ENCODE measurements around the gene LIX1L. TPM values are rescaled to one million over a fixed set of nuclear protein-coding genes. Genes with fewer than 3 reads are reported as not detected.

Gene LIX1L
- total and polyA plus RNA-seq, 2 donors (not counting 3 experiments of a cell fraction or from before 2014, with no cell fraction given) = 54.9 to 56.4 TPM

DNA sequence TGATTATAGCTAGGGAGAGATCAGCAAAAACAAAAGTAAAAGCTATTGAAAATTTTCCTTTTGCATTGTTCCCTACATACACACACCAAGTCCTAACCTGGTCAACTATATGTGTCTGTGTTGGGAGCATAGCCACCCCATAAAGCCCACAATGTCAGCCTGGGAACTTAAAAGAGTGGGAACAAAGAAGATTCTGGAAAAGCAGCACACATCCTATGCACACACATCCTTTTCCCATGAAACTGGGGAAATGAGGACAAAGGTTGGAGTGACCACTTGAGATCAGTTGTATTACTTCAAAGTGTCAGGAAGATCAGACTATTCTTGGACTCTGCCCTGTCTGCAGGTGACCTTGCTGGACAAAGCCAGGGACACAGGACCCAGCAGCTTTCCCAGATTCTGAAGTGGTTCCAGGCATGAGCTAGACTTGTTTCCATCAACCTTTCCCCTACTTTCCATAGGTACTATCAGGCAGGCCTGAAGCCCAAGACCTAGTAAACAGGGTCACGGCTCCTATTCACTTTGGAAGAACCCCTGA is 22.7 kb upstream of the LIX1L start:
- H3K4me3 ChIP-seq (replicated peaks in 1 of 3; ENCODE audit: insufficient read depth in 1 of 3, low read depth in 1 of 3, low read length in 3 of 3) = no peak overlapping the region
- H4K20me1 ChIP-seq (replicated peaks; ENCODE audit: control insufficient read depth, extremely low read depth, insufficient read depth, low read length) = no peaks in the 10 kb centered on the region
- H3K4me2 ChIP-seq (ENCODE audit: insufficient read depth, low read length) = no peak overlapping the region
- peaks cover 40% of the 10 kb centered on the region for H3K4me1 ChIP-seq (ENCODE audit: control insufficient read depth, extremely low read depth, insufficient read depth, low read length)
- intact Hi-C loops (cut with micrococcal nuclease) = no loop called here
- TF ChIP-seq, protein P1, sequence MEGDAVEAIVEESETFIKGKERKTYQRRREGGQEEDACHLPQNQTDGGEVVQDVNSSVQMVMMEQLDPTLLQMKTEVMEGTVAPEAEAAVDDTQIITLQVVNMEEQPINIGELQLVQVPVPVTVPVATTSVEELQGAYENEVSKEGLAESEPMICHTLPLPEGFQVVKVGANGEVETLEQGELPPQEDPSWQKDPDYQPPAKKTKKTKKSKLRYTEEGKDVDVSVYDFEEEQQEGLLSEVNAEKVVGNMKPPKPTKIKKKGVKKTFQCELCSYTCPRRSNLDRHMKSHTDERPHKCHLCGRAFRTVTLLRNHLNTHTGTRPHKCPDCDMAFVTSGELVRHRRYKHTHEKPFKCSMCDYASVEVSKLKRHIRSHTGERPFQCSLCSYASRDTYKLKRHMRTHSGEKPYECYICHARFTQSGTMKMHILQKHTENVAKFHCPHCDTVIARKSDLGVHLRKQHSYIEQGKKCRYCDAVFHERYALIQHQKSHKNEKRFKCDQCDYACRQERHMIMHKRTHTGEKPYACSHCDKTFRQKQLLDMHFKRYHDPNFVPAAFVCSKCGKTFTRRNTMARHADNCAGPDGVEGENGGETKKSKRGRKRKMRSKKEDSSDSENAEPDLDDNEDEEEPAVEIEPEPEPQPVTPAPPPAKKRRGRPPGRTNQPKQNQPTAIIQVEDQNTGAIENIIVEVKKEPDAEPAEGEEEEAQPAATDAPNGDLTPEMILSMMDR (IDR thresholded peaks at IDR 0.05; ENCODE audit: extremely low read depth in 1 of 2, insufficient read depth in 1 of 2, low read depth in 1 of 2, low read length in 2 of 2) = no peak
- TF ChIP-seq MYC (IDR thresholded peaks at IDR 0.05; ENCODE audit: low read depth, low read length) = no peak
- no peak for TF ChIP-seq MAX (IDR thresholded peaks at IDR 0.05; ENCODE audit: insufficient read depth, insufficient read length)
- TF ChIP-seq EZH2 (IDR thresholded peaks at IDR 0.05; ENCODE audit: borderline replicate concordance, low read depth, low read length, severe bottlenecking) = no peak
- no peak for TF ChIP-seq POLR2AphosphoS5 (IDR thresholded peaks at IDR 0.05; ENCODE audit: insufficient read depth, low read depth, low read length)
- TF ChIP-seq FOS (IDR thresholded peaks at IDR 0.05; ENCODE audit: borderline replicate concordance, insufficient read depth, low read length) = no peak
- TF ChIP-seq GATA2 (IDR thresholded peaks at IDR 0.05; ENCODE audit: insufficient read depth, insufficient read length, low read depth, low read length) = no peak
- no peak for TF ChIP-seq JUN (IDR thresholded peaks at IDR 0.05; ENCODE audit: borderline replicate concordance, insufficient read depth, insufficient read length, low read depth)
- TF ChIP-seq POLR2A (IDR thresholded peaks at IDR 0.05; ENCODE audit: low read depth, low read length) = no peak
- dilution Hi-C loops (cut with MboI; ENCODE audit: extremely low pct_ligation_motif_present, low sequenced_read_pairs) = no loop called here
- H3K36me3 ChIP-seq (ENCODE audit: control insufficient read depth in 2 of 2, extremely low read depth in 1 of 2, insufficient read depth in 2 of 2, low read length in 2 of 2) = no peaks in the 10 kb centered on the region
- ChIA-PET POLR2A (interaction anchor here (0.6 to 1.2 kb wide), 3 partner anchors 10 to 71 kb away, joined by 3 to 6 read pairs (median 4); no protein-coding TSS in a partner anchor), CTCF (interaction anchor here (1.5 to 20.0 kb wide), 6 partner anchors 13 to 135 kb away, joined by 4 to 496 read pairs (median 10); partner anchors contain the start of genes NUDT17 and TXNIP)
- FAIRE-seq (no peak), DNase-seq (ENCODE audit: low read depth, low spot score) (no peak)
- peak overlapping the region; percentile 89 for H3K27ac ChIP-seq (ENCODE audit: insufficient read depth, low read depth, low read length)
- no peak overlapping the region for H2AFZ ChIP-seq (ENCODE audit: low read depth, low read length)
- no peaks in the 10 kb centered on the region for H3K9me3 ChIP-seq (replicated peaks; ENCODE audit: control insufficient read depth, insufficient read depth, low read length)
- no peaks in the 10 kb centered on the region for H3K9me1 ChIP-seq (replicated peaks; ENCODE audit: control insufficient read depth, extremely low read depth, insufficient read depth, low read length)
- BruUV-seq (replicated peaks) = no TSS peak
- no peaks in the 10 kb centered on the region for H3K27me3 ChIP-seq (ENCODE audit: control insufficient read depth in 2 of 2, insufficient read depth in 2 of 2, low read length in 2 of 2)
- no peak overlapping the region for H3K9ac ChIP-seq (replicated peaks; ENCODE audit: extremely low read depth, insufficient read depth, low read length)
- no peaks in the 10 kb centered on the region for H3K79me2 ChIP-seq (ENCODE audit: control insufficient read depth, insufficient read depth, low read length)
